ENCODE data around the gene PLOD1.
"Not testable (repeated sequence)": the region's sequence is repeated elsewhere in the genome, so short reads cannot be mapped to it uniquely, and the experiment has no call there.

Gene PLOD1

DNA sequence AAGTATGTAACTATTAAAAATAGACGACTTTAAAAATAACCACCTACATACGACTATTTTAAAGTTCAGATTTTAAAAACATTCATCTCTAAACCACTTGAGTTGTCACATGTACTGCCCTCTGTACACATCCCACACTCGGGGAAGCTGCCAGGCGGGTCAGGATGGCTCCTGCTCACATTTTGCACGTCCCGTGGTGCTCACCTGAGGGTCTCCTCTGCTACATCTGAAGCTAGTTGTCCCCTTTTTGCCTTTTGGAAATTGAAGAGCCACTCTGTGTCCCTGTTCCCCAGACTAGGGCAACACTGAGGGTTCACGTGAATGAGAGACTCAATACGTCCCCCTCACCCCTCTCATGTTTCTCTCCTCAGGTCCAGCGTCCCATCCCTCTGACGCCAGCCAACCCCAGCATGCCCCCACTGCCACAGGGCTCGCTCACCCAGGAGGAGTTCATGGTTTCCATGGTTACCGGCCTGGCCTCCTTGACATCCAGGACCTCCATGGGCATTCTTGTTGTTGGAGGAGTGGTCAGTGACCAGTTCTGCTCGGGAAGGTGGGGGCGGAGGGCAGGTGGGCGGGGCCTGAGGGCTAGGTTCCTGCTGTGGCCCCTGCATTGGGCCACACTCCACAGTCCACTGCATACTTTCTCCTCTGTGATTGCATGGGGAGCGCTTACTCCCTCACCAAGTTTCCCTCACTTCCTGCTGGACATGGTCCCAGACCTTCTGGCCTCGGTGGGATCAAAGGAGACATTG, 71.8 kb downstream of the PLOD1 start:
- no peak for DNase-seq (ENCODE audit: low read depth)

DNA sequence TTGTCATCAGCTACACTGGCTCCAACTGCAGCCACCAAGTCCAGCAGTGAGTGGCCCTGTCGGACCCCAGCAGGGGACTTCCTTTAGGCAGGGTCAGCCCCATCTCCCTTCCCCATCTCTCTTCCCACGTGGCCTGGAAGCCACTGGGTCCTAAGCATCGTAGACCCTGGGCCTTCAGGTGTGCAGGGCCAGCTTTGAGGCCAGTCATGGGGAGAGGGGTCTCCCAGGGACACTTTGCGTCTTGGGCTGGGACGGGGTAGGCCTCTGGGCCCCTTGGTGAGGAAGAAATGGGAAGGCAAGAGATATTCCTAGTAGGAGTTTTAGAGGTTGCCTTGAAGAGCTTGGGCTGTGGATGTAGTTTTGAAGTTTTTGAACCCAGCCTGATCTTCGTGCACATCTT, 72.7 kb downstream of the PLOD1 start:
- no peak for DNase-seq (ENCODE audit: low read depth)

DNA sequence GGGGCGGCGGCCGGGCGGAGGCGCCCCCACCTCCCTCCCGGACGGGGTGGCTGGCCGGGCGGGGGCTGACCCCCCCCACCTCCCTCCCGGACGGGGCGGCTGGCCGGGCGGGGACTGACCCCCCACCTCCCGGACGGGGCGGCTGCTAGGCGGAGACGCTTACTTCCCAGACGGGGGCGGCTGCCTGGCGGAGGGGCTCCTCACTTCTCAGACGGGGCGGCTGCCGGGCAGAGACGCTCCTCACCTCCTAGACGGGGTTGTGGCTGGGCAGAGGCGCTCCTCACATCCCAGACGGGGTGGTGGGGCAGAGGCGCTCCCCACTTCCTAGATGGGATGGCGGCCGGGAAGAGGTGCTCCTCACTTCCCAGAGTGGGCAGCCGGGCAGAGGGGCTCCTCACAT, 73.8 kb downstream of the PLOD1 start:
- DNase-seq (ENCODE audit: low read depth), result not testable (repeated sequence)

DNA sequence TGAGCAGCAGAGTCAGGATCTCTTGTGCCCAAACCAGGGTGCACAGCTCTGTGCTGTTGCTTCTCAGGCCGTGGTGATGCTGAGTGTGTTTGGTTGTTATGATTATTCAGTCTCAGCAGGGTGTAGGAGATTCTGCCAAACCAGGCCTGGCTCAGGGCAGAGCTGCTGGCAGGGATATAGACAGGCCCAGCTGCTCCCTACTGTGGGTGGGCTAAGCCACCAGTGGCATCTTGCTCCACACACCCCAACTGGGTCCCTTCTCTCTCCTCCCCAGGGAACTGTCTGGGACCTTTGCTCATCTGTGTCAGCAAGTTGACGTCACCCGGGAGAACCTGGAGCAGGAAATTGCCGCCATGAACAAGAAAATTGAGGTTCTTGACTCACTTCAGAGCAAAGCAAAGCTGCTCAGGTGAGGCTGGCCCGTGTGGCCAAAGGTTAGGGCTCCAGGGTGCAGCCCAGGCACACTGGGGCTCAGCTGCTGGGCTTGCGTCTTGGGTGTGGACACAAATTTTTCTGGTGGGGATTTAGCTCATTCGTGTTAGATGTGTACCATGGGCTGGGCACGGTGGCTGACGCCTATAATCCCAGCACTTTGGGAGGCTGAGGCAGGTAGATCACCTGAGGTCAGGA, 74.9 kb downstream of the PLOD1 start:
- DNase-seq (ENCODE audit: low read depth), result no peak

DNA sequence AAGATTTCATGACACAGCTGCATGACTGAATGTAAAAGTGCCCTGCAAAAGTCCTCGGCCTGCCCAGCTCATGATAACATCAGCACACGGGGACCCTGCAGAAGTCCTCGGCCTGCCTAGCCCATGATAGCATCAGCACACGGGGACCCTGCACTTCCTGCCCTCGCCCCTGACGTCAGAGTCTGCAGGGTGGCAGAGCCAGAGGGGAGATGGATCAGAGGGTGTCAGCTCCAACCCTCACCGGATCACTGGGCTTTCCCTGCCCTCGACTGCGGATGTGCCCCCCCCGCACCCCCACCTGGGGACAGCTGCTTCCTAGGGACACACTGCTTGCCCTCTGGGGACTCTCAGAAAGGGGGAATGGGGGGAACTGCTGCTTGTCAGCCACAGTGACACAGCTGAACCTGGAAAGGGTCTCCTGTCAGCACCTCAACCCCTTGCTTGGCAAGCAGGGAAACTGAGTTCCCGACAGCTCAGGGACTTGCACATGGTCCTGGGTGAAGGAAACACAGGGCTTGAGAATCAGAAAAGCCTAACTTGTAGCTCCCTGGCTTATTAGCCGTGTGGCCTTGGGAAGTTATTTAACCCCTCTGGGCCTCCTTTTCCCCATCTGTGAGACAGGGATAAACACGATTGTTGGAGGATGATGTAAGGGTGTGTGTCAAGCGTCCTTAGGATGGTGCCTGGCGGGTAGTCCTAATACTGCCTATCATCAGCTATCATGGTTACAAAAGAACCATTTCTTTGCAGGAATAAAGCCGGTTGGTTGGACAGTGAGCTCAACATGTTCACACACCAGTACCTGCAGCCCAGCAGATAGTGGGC, 76.4 kb downstream of the PLOD1 start:
- no peak for DNase-seq (ENCODE audit: low read depth)

DNA sequence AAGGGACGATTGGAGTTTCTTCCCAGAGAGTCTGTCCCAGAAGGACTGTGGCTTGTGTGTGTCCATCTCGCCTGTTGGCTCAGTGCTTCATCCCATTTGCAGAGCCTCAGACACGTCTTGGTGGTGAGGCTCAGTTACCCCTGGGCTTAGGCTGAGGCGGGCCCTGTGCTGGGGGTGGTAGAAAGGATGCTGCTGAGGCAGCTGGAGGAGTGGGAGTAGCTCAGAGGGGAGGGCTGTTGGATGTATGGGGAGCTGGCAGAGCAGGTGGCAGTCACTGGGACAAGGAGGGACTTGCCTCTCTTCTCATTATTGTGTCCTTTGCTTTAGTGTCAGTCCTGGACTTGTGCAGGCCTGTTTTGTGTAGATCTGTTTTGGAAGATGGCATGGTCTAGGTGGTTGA, 77.5 kb downstream of the PLOD1 start:
- no peak for DNase-seq (ENCODE audit: low read depth)

DNA sequence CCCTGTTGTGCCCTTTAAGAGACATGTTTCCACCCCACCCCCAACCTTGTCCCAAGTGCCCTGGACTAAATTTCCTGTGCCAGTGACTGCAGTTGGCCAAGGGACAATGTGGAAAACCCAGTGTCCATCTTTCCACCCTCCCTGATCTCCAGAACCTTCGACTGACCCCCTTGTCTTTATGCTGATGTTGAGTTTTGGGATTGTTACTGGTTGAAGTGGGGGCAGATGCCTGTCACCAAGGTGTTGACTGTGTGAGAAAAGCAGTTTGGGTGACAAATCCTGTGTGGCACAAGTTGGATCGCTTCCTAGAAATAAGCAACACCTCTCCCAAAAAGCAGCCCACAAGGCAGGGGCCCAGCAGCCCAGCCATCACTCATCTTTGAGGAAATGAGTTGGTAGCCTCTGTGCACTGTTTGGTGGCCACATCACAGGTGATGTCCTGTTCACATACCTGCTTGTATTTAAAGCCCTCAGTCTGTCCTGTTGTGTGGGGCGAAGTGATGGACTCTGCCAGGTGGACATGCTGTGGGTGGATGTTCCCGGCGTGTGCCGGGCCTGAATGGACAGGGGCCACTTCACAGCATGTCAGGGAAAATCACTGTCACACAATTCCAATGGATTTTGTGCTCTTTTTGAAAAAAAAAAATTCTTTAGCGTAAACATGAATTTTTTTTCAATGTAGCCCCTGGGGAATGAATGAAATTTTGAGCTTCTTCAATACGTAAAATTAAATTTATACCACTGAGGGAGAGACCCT, 78.2 kb downstream of the PLOD1 start:
- DNase-seq (ENCODE audit: low read depth), result no peak

DNA sequence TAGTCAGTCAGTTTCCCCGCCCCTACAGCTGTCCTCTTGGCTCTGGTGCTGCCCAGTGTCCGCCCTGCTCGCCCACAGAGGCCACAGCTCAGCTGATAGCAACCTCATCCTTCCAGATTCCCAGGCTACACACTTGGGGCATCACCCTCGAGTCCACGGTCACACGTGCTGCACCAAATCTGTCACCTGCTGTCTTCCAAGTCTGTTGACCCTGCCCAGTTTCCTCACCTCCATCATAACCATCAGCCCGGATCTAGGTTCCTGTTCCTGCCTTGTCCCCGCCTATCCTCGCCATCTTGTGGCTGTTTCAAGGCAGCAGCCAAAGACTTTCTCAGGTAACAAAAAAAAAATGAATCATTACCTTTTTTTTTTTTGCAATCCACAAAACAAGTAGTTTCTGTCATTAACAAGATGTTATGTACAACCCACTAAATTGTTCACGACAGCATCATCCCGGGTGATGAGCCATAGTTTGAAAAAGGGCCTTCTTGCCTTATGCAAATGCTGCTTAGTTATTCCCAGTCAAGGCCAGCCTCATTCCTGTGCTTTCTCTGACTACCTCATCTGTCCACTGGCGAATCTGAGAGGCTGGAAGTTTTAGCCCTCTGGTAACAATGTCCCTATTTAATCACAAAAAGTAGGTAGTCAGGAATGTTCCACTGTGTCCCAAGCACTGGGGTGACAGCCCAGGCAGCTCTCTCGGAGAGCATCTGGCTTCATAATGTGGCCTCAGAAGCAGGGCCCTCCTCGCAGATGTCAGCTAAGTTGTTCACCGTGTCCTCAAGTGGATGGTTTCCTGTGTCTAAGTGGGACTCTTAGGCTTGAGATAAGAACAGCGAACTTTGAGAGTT, 79.8 kb downstream of the PLOD1 start:
- peak; percentile 64 for DNase-seq (ENCODE audit: low read depth)

DNA sequence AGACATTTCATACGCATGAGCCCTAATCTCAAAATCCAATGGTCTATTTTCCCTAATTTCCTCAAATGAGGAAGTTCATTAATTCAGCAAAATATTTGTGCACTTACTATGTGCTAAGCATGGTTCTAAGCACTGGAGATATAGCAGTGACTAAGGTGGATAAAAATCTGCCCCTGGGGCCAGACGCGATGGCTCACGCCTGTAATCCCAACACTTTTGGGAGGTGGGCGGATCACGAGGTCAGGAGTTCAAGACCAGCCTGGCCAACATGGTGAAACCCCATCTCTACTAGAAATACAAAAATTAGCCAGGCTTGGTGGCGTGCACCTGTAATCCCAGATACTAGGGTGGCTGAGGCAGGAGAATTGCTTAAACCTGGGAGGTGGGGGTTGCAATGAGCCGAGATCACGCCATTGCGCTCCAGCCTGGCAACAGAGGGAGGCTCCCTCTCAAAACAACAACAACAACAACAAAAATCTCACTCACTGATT, 80.5 kb downstream of the PLOD1 start:
- peak; percentile 60 for DNase-seq (ENCODE audit: low read depth)

DNA sequence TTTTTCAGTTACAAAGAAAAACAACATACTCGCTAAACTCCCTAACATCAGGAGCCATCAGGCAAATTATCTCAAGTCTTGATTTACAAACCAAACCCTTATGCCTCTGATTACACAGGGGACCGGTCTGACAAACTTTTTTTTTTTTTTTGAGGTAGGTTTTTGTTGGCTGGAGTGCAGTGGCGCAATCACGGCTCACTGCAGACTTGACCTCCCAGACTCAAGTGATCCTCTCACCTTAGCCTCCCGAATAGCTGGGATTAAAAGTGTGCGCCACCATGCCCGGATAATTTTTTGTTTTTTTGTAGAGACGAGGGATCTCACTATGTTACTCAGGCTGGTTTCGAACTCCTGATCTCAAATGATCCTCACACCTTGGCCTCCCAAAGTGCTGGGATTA, 81.0 kb downstream of the PLOD1 start:
- no peak for DNase-seq (ENCODE audit: low read depth)

DNA sequence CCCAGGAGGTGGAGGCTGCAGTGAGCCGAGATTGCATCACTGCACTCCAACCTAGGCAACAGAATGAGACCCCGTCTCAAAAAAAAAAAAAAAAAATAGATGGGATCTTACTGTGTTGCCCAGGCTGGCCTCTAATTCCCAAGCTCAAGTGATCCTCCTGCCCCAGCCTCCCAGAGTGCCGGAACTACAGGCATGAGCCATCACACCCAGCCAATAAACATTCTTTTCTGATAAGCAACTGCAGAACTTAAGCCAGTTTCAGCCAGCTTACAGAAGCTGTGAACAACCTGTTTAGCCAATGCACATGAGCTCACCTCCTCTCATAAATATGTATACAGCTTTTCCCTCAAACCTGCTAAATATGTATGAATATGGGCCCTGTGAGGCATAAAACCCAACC, 81.7 kb downstream of the PLOD1 start:
- no peak for DNase-seq (ENCODE audit: low read depth)

DNA sequence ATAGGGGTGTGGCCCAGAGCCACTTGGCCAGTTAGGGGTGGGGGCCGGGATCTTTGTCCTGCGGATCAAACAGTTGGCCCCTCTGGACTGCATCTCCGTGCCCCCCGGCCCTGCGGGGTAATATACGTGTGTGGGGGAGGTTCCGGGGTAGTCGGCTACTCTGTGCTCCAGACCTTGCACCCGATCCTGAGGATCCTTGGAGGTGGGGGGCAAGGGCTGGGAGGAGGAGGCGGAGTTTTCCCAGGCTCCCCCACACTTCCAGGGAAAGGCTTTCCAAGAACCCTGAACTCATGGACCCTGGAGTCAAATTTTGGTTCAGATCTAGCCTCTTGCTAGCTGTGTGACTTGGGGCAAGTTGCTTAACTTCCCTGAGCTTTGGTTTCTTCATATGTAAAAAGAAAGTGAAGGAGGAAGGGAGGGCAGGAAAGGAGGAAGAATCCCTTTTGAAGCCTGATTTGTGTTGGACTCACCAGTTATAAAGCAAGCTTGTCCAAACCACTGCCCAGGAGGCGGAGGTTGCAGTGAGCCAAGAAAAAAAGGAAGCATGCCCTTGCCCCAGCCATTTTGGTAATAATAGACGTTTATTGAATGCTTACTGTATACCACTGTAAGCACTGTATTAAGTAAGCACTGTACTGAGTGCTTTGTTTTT, 85.5 kb downstream of the PLOD1 start:
- peak; percentile 29 for DNase-seq (ENCODE audit: low read depth)

DNA sequence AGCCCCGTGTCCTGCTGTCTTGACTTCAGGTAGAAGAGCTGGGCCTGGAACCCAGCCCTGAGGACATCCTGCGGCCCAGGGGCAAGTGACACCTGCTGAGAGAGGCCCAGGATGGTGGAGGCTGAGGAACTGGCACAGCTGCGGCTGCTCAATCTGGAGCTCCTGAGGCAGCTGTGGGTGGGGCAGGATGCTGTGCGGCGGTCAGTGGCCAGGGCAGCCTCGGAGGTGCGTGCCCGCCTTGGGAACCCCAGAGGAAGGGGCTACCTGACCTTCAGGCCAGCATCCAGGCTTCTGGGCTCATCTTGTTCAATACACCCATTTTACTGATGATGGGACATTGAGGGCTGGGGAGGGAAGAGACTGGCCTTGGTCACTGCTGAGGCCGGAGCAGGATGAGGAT, 87.1 kb downstream of the PLOD1 start:
- no peak for DNase-seq (ENCODE audit: low read depth)

DNA sequence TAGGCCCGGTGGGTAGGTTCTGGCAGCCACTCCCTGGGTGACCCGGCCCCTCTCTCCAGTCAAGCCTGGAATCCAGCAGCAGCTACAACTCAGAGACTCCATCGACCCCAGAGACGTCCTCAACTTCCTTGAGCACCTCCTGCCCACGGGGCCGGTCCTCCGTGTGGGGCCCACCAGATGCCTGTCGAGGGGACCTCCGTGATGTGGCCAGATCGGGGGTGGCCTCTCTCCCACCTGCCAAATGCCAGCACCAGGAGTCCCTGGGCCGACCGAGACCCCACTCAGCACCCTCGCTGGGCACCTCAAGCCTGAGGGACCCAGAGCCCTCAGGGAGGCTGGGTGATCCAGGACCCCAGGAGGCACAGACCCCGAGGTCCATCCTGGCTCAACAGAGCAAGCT, 87.5 kb downstream of the PLOD1 start:
- DNase-seq (ENCODE audit: low read depth), result no peak

All from iris pigment epithelial cell (primary cell).